ENCODE results near the gene CER1.

CER1 gene

DNA sequence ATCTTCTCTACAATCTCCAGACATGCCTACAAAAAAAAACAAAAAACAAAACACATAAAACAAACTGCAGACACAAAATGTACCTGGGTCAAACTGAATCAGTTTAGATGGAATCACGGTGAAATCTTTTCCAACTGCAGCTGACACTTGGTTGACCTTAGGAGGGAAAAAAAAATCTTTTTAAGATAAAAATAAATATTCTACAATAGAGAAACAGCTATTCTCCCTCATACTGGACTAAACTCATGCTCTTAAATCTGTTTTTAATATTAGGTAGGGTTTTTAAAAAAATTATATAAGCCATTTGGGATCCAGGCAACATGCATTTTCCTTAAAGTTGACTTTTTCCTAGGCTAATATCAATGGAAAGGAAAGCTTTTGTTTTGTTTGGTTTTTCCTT, 33.8 kb upstream of the CER1 start:
- TF ChIP-seq, protein P1, sequence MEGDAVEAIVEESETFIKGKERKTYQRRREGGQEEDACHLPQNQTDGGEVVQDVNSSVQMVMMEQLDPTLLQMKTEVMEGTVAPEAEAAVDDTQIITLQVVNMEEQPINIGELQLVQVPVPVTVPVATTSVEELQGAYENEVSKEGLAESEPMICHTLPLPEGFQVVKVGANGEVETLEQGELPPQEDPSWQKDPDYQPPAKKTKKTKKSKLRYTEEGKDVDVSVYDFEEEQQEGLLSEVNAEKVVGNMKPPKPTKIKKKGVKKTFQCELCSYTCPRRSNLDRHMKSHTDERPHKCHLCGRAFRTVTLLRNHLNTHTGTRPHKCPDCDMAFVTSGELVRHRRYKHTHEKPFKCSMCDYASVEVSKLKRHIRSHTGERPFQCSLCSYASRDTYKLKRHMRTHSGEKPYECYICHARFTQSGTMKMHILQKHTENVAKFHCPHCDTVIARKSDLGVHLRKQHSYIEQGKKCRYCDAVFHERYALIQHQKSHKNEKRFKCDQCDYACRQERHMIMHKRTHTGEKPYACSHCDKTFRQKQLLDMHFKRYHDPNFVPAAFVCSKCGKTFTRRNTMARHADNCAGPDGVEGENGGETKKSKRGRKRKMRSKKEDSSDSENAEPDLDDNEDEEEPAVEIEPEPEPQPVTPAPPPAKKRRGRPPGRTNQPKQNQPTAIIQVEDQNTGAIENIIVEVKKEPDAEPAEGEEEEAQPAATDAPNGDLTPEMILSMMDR (conservative IDR thresholded peaks at IDR 0.05): no peak
- no peak overlapping the region for H3K27ac ChIP-seq

DNA sequence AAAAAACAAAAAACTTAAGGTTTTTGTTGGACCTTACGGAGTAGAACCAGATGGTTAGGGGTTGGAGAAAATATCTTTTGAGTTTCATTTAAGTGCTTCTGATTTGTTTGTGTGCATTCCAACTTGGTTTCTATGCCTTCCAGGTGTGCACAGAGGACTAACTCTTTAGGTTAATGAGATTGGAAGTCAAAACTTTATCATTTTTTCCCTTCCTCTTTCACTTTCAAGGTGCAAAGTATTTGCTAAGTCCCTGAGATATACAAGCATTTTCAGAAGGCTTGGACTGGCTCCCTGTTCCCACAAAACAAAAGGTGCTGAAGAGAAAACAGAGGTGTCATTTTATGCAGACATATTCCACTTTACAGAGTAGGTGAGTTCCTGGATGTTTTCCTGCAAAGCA, 30.3 kb upstream of the CER1 start:
- TF ChIP-seq, protein P1 (conservative IDR thresholded peaks at IDR 0.05): no peak

DNA sequence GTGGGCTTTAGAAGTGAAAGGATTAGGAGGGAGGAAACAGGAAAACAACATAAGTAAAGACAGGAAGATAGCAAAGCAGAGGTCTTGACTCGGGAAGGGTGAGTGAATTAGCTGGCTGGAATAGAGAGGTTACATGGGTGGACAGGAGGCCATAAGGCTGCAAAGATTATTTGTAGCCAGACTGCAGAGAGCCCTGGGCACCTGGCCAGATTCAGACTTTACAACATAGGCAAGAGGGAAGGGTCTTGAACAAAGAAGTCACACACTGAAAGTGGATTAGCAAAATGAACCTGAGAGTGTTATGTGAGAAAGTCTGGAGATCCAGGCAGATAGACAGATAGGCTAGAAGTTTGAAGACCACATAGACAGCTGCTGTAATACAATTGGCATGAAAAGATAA, 29.7 kb upstream of the CER1 start:
- TF ChIP-seq, protein P1 (conservative IDR thresholded peaks at IDR 0.05): no peak
- no peak overlapping the region for H3K27ac ChIP-seq

More for the DNA sequence above, 30.3 kb upstream of the CER1 start:
- no peak overlapping the region for H3K27ac ChIP-seq

DNA sequence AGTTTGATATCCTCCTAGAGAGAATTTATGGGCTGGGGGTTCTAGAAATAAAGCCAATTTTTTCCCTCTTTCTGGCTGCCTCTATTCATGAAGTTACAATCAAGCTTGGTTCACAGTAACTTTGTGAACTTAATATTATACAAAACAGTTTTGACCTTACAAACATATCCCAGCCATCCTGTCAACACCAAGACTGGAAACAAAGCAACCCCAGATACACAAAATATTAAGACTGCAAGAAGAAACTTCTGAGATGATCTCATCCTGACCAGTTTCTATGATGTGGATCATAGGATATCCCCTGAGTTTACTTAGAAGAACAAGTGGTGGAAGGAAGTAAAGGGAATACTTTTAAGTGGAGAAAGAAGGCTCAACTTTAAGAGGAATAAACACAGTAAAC, 28.3 kb upstream of the CER1 start:
- TF ChIP-seq, protein P1 (conservative IDR thresholded peaks at IDR 0.05): no peak
- H3K27ac ChIP-seq: no peak overlapping the region

DNA sequence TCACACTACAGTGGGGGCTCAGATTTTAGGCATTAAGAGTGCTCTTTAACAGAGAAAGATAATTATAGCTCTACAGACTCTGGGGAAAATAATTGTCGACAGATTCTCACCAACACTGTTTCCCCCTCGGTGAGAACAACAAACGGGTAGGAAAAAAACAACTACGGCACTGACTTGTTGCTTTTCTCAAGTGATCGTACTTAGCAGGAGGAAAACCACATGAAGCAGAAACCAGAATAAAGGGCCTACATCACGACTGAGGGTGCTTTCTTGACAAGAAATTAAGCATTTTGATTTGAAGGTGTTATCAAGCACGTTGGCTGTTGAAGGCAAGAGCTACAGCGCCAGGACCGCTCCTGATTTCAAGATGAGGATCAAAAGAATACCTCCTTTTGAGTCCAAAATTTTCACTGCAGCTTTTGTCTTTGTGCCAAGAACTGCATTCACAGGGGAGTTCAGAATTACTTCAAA, 27.2 kb upstream of the CER1 start:
- no peak overlapping the region for H3K27ac ChIP-seq
- TF ChIP-seq, protein P1 (conservative IDR thresholded peaks at IDR 0.05): no peak

DNA sequence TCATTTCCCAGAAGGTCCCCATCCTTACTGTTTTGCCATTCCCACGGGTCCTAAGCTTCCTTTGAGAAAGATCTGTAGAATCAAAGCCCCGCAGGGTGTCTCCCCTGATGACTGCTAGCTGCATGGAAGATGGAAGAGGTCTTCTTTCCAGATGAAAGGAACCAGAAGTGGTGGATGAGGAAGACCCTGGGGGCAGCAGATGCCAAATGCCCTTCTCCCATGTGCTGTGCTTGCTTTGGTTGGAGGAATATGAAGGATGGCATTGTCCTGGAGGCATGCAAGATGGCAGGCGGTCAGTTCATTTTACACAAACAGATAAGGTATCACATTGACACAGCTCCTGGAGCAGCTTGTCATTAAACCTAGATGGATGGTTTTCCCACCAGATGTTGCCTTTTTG, 25.8 kb upstream of the CER1 start:
- TF ChIP-seq, protein P1 (conservative IDR thresholded peaks at IDR 0.05): no peak

DNA sequence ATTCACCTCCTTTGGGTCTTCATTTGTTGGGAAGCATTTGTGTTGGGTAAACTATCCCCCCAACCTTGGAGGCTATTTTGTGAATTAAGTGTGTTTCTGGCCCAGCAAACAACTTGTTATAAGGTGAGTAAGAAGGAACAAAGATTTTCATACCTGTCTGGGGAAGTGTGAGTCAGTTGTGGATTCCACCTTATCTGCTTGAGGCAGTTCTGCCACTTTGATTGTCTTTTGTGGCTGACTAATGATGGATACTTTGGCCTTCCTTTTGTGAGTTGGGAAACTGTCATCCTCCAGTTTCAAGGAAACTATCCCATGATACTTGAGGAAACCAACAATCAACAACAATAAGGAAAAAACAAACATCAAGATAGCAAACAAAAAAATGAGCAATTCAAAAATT, 24.6 kb upstream of the CER1 start:
- TF ChIP-seq, protein P1 (conservative IDR thresholded peaks at IDR 0.05): no peak
- H3K27ac ChIP-seq: no peak overlapping the region

More for the DNA sequence above, 25.8 kb upstream of the CER1 start:
- no peak overlapping the region for H3K27ac ChIP-seq
